Liver (tissue), 3 donors: ENCODE results near the gene SMIM27.

Experiments
- ATF3 ChIP-seq: IDR thresholded peaks from 2 replicates; pipeline ENCODE4 v1.6.1; 2016; ENCODE audit warnings: antibody characterized with exemption
- CTCF ChIP-seq: fragments of 150-350 bp; IDR thresholded peaks from 2 replicates; pipeline ENCODE4 v1.5.1; 2017; ENCODE audit warnings: improper control_type of control experiment, low read depth, low read length; ENCODE audit not compliant: missing input control
- MAX ChIP-seq: IDR thresholded peaks from 2 replicates; pipeline ENCODE4 v1.6.1; 2016; ENCODE audit warnings: antibody characterized with exemption
- donor health status: healthy.
- donor health status: healthy.

DNA sequence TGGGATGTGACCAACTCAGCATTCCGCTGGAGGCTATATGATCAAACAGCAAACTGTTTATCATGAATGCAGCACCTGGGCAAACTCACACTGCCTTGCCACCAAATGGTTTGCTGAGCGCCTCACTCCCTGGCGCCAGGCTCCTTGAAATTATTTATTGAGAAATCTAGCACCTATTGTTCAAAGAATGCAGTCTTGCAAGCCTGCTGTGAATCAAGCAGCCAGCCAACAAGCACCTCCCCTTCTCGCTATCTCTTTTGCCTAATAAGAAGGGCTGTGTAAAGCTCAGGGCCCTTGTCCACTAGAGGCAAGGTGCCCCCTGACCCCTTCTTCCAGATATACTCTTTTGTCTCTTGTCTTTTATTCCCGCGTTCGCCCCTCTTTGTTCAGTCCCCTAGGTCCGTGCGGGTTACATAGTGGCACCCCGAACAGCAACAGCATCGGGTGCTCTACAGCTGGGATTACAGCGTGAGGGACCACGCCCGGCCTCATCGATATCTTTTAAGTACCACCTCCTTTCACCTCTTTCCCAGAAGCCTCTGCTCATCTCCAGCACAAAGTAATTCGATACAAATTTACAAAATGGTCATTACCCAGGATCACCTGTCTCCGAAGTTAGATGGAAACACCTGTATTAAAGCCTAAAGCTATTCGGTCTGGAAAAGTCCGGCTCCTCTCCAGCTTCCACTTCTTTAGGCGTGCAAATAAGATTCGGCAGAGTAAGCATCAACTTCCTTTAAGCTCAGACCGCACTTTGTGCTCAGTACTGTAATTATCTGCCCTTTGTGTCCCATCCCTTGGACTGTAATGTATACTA, 27.0 kb upstream of the SMIM27 start:
- TF ChIP-seq MAX (no peak), CTCF (no peak), ATF3 (no peak)
